ENCODE results near the gene NOB1. TPM values are rescaled to one million over a fixed set of nuclear protein-coding genes. Genes with fewer than 3 reads are reported as not detected.
"Not testable (repeated sequence)": the region's sequence is repeated elsewhere in the genome, so short reads cannot be mapped to it uniquely, and the experiment has no call there.

The NOB1 gene
- total and polyA plus RNA-seq, 2 donors = 23.2 to 32.3 TPM

DNA sequence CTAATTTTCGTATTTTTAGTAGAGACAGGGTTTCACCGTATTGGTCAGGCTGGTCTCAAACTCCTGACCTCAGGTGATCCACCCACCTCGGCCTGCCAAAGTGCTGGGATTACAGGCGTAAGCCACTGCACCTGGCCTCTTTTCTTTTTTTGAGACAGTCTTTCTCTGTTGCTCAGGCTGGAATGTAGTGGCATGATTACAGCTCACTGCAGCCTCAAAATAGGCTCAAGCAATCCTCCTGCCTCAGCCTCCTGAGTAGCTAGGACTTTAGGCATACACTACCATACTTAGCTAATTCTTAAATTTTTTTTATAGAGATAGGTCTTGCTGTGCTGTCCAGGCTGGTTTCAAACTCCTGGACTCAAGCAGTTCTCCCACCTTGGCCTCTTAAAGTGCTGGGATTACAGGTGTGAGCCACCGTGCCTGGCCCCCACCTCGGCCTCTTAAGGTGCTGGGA, 36.7 kb upstream of the NOB1 start:
- not testable (repeated sequence) for H3K4me1 ChIP-seq (ENCODE audit: control insufficient read depth in 2 of 2, insufficient read depth in 2 of 2, low read length in 2 of 2); DNase-seq (ENCODE audit: low read depth in 6 of 9, low spot score in 9 of 9); H3K27ac ChIP-seq (ENCODE audit: low read depth in 1 of 2, low read length in 1 of 2); H3K4me3 ChIP-seq (ENCODE audit: low read length in 2 of 2); H3K9me3 ChIP-seq (ENCODE audit: control insufficient read depth in 2 of 2, insufficient read depth in 1 of 2, low read length in 1 of 2); H3K27me3 ChIP-seq (ENCODE audit: control insufficient read depth in 2 of 2, insufficient read depth in 1 of 2, low read length in 1 of 2)
- peaks cover 24 to 28% of the 10 kb centered on the region in 2 donors for H3K36me3 ChIP-seq (ENCODE audit: control insufficient read depth in 2 of 2, insufficient read depth in 2 of 2, low read length in 1 of 2)
- WGBS = 97% methylated on average over 6 of the region's 6 CpGs

DNA sequence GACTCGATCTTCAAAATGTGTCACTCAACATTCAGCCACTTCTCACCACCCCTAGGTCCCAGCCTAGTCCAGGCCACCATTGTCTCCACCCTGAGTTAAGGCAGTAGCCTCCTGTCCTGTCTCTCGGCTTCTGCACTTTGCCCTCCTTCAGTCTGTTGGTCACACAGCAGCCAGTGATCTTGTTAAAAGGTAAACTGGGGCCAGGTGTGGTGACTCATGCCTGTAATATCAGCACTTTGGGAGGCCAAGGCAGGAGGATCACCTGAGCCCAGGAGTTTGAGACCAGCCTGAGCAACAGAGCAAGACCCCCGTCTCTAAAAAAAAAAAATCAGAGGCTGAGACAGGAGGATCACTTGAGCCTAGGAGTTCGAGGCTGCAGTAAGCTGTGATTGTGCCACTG, 33.2 kb upstream of the NOB1 start:
- Histone ChIP-seq H3K9me3 (ENCODE audit: control insufficient read depth in 2 of 2, insufficient read depth in 1 of 2, low read length in 1 of 2) (no peaks in the 10 kb centered on the region), H3K27ac (ENCODE audit: low read depth in 1 of 2, low read length in 1 of 2) (no peak overlapping the region), H3K27me3 (ENCODE audit: control insufficient read depth in 2 of 2, insufficient read depth in 1 of 2, low read length in 1 of 2) (no peaks in the 10 kb centered on the region), H3K4me1 (ENCODE audit: control insufficient read depth in 2 of 2, insufficient read depth in 2 of 2, low read length in 2 of 2) (no peaks in the 10 kb centered on the region), H3K36me3 (ENCODE audit: control insufficient read depth in 2 of 2, insufficient read depth in 2 of 2, low read length in 1 of 2) (peaks cover 29 to 41% of the 10 kb centered on the region in 2 donors), H3K4me3 (ENCODE audit: low read length in 2 of 2) (no peak overlapping the region)
- 97% methylated on average over 4 of the region's 4 CpGs for WGBS
- DNase-seq (ENCODE audit: low read depth in 6 of 9, low spot score in 9 of 9) = no peak

DNA sequence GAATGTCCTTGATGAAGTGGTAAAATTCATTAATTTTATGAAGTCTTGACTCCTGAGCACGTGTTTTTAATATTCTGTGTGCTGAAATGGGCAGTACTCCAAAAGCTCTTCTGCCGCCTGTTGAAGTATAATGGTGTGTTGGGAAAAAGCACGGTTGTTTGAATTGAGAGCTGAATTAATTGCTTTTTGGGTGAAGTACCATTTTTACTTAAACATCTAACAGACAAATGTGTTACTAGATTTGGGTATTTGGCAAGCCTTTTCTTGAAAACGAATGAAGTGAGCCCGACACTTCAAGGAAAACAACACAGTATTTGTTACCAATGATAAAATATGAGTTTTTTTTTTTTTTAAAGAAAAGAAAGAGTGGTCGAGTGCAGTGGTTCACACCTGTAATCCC, 29.9 kb upstream of the NOB1 start:
- H3K36me3 ChIP-seq (ENCODE audit: control insufficient read depth in 2 of 2, insufficient read depth in 2 of 2, low read length in 1 of 2) = peaks cover 28 to 34% of the 10 kb centered on the region in 2 donors
- DNase-seq (ENCODE audit: low read depth in 6 of 9, low spot score in 9 of 9) = no peak

DNA sequence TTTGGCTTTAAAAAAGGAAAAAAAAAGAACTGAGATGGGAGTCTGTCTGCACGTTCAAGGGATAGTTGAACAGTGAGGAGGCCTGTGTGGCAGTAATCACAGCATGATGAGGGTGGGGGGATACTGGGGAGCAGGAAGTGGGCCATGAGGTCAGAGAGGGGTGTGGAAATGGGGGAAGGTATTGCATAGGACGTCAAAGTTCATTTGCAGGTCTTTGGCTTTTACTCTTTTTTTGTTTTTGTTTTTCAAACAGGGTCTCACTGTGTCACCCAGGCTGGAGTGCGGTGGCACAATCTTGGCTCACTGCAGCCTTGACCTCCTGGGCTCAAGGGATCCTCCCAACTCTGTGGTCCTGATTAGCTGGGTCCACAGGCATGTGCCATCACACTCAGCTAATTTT, 26.4 kb upstream of the NOB1 start:
- Histone ChIP-seq H3K4me3 (ENCODE audit: low read length in 2 of 2) (no peak overlapping the region), H3K27ac (ENCODE audit: low read depth in 1 of 2, low read length in 1 of 2) (no peak overlapping the region), H3K9me3 (ENCODE audit: control insufficient read depth in 2 of 2, insufficient read depth in 1 of 2, low read length in 1 of 2) (peaks cover 0 to under 1% of the 10 kb centered on the region in 2 donors), H3K27me3 (ENCODE audit: control insufficient read depth in 2 of 2, insufficient read depth in 1 of 2, low read length in 1 of 2) (no peaks in the 10 kb centered on the region), H3K36me3 (ENCODE audit: control insufficient read depth in 2 of 2, insufficient read depth in 2 of 2, low read length in 1 of 2) (peaks cover 7 to 13% of the 10 kb centered on the region in 2 donors), H3K4me1 (ENCODE audit: control insufficient read depth in 2 of 2, insufficient read depth in 2 of 2, low read length in 2 of 2) (no peaks in the 10 kb centered on the region)
- WGBS = 90% methylated on average over 3 of the region's 3 CpGs
- DNase-seq (ENCODE audit: low read depth in 6 of 9, low spot score in 9 of 9) = no peak

More for the DNA sequence above, 29.9 kb upstream of the NOB1 start:
- Histone ChIP-seq H3K27me3 (ENCODE audit: control insufficient read depth in 2 of 2, insufficient read depth in 1 of 2, low read length in 1 of 2) (no peaks in the 10 kb centered on the region), H3K4me1 (ENCODE audit: control insufficient read depth in 2 of 2, insufficient read depth in 2 of 2, low read length in 2 of 2) (no peaks in the 10 kb centered on the region), H3K27ac (ENCODE audit: low read depth in 1 of 2, low read length in 1 of 2) (no peak overlapping the region), H3K9me3 (ENCODE audit: control insufficient read depth in 2 of 2, insufficient read depth in 1 of 2, low read length in 1 of 2) (no peaks in the 10 kb centered on the region), H3K4me3 (ENCODE audit: low read length in 2 of 2) (no peak overlapping the region)
- 98% methylated on average over 6 of the region's 6 CpGs for WGBS

DNA sequence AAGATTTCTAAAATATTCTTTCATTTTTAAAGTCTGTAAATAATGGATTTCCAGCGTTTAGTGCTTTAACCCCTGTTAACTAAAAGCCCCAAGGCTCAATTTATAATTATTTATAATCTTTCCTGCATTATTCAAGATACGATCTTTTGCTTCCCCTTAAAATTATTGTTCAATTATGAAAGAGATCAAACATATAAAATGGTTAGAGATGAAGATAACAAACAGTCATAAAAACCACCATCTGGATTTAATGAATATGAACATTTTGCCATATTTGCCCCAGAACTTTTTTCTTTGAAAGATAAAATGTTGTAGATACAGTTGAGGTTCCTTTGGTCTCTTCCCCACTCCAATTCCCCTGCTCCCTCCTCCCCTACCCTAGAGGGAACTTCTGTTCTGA, 25.0 kb upstream of the NOB1 start:
- Histone ChIP-seq H3K4me3 (ENCODE audit: low read length in 2 of 2) (no peak overlapping the region), H3K36me3 (ENCODE audit: control insufficient read depth in 2 of 2, insufficient read depth in 2 of 2, low read length in 1 of 2) (peaks cover 7 to 13% of the 10 kb centered on the region in 2 donors), H3K9me3 (ENCODE audit: control insufficient read depth in 2 of 2, insufficient read depth in 1 of 2, low read length in 1 of 2) (peaks cover 0 to 4% of the 10 kb centered on the region in 2 donors), H3K4me1 (ENCODE audit: control insufficient read depth in 2 of 2, insufficient read depth in 2 of 2, low read length in 2 of 2) (no peaks in the 10 kb centered on the region), H3K27ac (ENCODE audit: low read depth in 1 of 2, low read length in 1 of 2) (no peak overlapping the region), H3K27me3 (ENCODE audit: control insufficient read depth in 2 of 2, insufficient read depth in 1 of 2, low read length in 1 of 2) (no peaks in the 10 kb centered on the region)
- DNase-seq (ENCODE audit: low read depth in 6 of 9, low spot score in 9 of 9) = no peak
- 96% methylated on average over 2 of the region's 2 CpGs for WGBS

DNA sequence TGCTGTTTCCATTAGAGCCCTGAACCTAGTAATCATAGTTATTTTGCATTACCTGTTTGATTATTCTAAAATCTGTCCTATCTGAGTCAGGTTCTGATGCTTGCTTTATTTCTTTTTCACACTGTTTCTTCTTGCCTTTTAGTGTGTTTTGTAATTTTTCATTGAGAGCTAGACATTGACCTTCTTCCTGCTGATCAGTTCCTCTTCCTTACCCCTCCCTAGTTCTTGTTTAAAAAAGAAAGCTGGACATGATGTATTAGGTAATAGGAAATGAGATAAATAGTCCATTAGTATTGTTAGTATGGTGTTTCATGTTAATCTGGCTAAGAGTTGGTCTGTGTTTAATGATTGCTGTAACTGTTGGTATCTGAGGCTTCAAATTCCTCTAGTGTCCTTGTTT, 20.8 kb upstream of the NOB1 start:
- H3K4me3 ChIP-seq (ENCODE audit: low read length in 2 of 2) = no peak overlapping the region
- no peak overlapping the region for H3K27ac ChIP-seq (ENCODE audit: low read depth in 1 of 2, low read length in 1 of 2)
- no peaks in the 10 kb centered on the region for H3K4me1 ChIP-seq (ENCODE audit: control insufficient read depth in 2 of 2, insufficient read depth in 2 of 2, low read length in 2 of 2)
- no peaks in the 10 kb centered on the region for H3K27me3 ChIP-seq (ENCODE audit: control insufficient read depth in 2 of 2, insufficient read depth in 1 of 2, low read length in 1 of 2)
- no peak for DNase-seq (ENCODE audit: low read depth in 6 of 9, low spot score in 9 of 9)
- H3K9me3 ChIP-seq (ENCODE audit: control insufficient read depth in 2 of 2, insufficient read depth in 1 of 2, low read length in 1 of 2) = peaks cover 0 to 4% of the 10 kb centered on the region in 2 donors
- peaks cover 0 to 2% of the 10 kb centered on the region in 2 donors for H3K36me3 ChIP-seq (ENCODE audit: control insufficient read depth in 2 of 2, insufficient read depth in 2 of 2, low read length in 1 of 2)

DNA sequence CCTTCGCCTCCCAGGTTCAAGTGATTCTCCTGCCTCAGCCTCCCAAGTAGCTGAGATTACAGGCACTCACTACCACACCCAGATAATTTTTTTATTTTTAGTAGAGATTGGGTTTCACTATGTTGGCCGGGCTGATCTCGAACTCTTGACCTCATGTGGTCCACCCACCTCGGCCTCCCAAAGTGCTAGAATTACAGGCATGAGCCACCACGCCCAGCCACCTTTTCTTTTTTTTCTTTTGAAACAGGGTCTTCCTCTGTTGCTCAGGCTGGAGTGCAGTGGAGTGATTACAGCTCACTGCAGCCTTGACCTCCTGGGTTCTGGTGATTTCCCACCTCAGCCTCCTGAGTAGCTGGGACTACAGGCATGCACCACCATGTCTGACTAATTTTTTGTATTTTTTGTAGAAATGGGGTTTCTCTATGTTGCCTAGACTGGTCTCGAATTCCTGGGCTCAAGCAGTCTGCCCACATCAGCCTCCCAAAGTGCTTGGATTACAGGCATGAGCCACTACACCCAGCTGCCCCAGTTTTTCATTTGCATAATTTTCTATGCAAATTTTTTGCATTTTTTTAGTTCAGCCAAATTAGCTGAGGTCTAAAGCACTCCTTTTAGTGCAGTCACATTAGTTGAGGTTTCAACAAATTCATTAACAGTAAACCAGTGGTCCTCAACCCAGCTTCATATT, 18.7 kb upstream of the NOB1 start:
- no peak overlapping the region for H3K4me3 ChIP-seq (ENCODE audit: low read length in 2 of 2)
- no peak for DNase-seq (ENCODE audit: low read depth in 6 of 9, low spot score in 9 of 9)
- H3K27ac ChIP-seq (ENCODE audit: low read depth in 1 of 2, low read length in 1 of 2) = no peak overlapping the region
- WGBS = 92% methylated on average over 6 of the region's 6 CpGs
- H3K4me1 ChIP-seq (ENCODE audit: control insufficient read depth in 2 of 2, insufficient read depth in 2 of 2, low read length in 2 of 2) = no peaks in the 10 kb centered on the region
- no peaks in the 10 kb centered on the region for H3K27me3 ChIP-seq (ENCODE audit: control insufficient read depth in 2 of 2, insufficient read depth in 1 of 2, low read length in 1 of 2)
- peaks cover 0 to 2% of the 10 kb centered on the region in 2 donors for H3K36me3 ChIP-seq (ENCODE audit: control insufficient read depth in 2 of 2, insufficient read depth in 2 of 2, low read length in 1 of 2)
- H3K9me3 ChIP-seq (ENCODE audit: control insufficient read depth in 2 of 2, insufficient read depth in 1 of 2, low read length in 1 of 2) = peaks cover 0 to 4% of the 10 kb centered on the region in 2 donors

DNA sequence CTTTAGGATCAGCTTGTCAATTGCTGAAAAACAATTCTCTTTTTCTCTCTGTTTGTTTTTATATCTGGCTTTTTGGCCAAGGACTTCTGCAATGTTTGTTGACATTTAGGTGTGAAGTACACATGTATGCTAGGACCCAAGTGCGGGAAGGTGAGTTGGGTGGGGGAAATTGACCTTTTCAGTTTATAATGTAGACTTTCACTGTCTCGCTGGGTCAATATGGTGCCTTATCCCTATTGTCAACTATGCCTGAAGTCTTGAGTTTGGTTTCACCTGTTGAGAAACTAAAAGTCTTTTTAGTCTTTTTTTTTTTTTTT, 16.9 kb upstream of the NOB1 start:
- Histone ChIP-seq H3K36me3 (ENCODE audit: control insufficient read depth in 2 of 2, insufficient read depth in 2 of 2, low read length in 1 of 2) (no peaks in the 10 kb centered on the region), H3K4me1 (ENCODE audit: control insufficient read depth in 2 of 2, insufficient read depth in 2 of 2, low read length in 2 of 2) (no peaks in the 10 kb centered on the region), H3K27ac (ENCODE audit: low read depth in 1 of 2, low read length in 1 of 2) (no peak overlapping the region), H3K9me3 (ENCODE audit: control insufficient read depth in 2 of 2, insufficient read depth in 1 of 2, low read length in 1 of 2) (peaks cover 0 to 4% of the 10 kb centered on the region in 2 donors), H3K4me3 (ENCODE audit: low read length in 2 of 2) (no peak overlapping the region), H3K27me3 (ENCODE audit: control insufficient read depth in 2 of 2, insufficient read depth in 1 of 2, low read length in 1 of 2) (no peaks in the 10 kb centered on the region)
- no peak for DNase-seq (ENCODE audit: low read depth in 6 of 9, low spot score in 9 of 9)
- WGBS = 98% methylated on average over 2 of the region's 2 CpGs

DNA sequence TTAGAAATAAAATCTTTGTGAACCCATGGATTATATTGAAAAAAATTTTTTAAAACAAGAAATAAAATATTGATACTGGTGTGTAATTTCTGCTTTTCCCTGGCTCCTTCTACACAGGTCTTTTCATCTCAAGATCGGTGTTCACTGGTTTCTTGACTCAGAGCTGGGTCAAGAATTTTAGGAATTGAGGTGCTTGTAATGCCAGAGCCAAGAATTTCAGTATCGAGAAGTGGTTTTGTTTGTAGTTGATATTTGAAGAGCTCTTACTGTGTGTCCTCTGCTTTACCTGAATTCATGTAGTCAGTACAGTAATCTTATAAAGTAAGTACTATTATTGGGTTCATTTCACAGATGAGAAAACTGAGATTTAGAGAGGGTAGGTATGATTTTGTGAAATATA, 14.7 kb upstream of the NOB1 start:
- no peak for DNase-seq (ENCODE audit: low read depth in 6 of 9, low spot score in 9 of 9)
- Histone ChIP-seq H3K4me1 (ENCODE audit: control insufficient read depth in 2 of 2, insufficient read depth in 2 of 2, low read length in 2 of 2) (no peaks in the 10 kb centered on the region), H3K9me3 (ENCODE audit: control insufficient read depth in 2 of 2, insufficient read depth in 1 of 2, low read length in 1 of 2) (no peaks in the 10 kb centered on the region), H3K27ac (ENCODE audit: low read depth in 1 of 2, low read length in 1 of 2) (no peak overlapping the region), H3K36me3 (ENCODE audit: control insufficient read depth in 2 of 2, insufficient read depth in 2 of 2, low read length in 1 of 2) (no peaks in the 10 kb centered on the region), H3K27me3 (ENCODE audit: control insufficient read depth in 2 of 2, insufficient read depth in 1 of 2, low read length in 1 of 2) (no peaks in the 10 kb centered on the region), H3K4me3 (ENCODE audit: low read length in 2 of 2) (no peak overlapping the region)
- 48% methylated on average over 2 of the region's 2 CpGs for WGBS
